Activated T-cell treated with anti-CD3 and anti-CD28 coated beads, Interleukin-2, amount 50 U/mL, for 24 hours (primary cell): ENCODE measurements around the gene PKHD1.

ENCODE experiments used
- DNase-seq: peaks from one replicate; pipeline ENCODE4 v3.0.0-alpha.2; 2020
- H3K27ac Mint-ChIP-seq: 2 replicates; pipeline ENCODE4 v1.8.0; 2020; ENCODE audit warnings: mild to moderate bottlenecking, mixed read lengths
- H3K27me3 Mint-ChIP-seq: 2 replicates; pipeline ENCODE4 v1.8.0; 2020; ENCODE audit warnings: mixed read lengths
- H3K36me3 Mint-ChIP-seq: 2 replicates; pipeline ENCODE4 v1.8.0; 2020; ENCODE audit warnings: low read depth, mixed read lengths
- H3K4me1 Mint-ChIP-seq: 2 replicates; pipeline ENCODE4 v1.8.0; 2020; ENCODE audit warnings: low read depth, mixed read lengths
- H3K4me3 Mint-ChIP-seq: 2 replicates; pipeline ENCODE4 v1.8.0; 2020; ENCODE audit warnings: mild to moderate bottlenecking, moderate library complexity, mixed read lengths
- H3K9me3 Mint-ChIP-seq: 2 replicates; pipeline ENCODE4 v1.8.0; 2020; ENCODE audit warnings: mixed read lengths

Gene PKHD1

GRCh38 chr6:51842061-51842803 lies 245.2 kb downstream of the PKHD1 start:
- no peaks in the 10 kb centered on the region for H3K9me3 Mint-ChIP-seq
- H3K4me3 Mint-ChIP-seq, result no peak overlapping the region
- no peak for DNase-seq
- no peaks in the 10 kb centered on the region for H3K4me1 Mint-ChIP-seq
- no peaks in the 10 kb centered on the region for H3K27me3 Mint-ChIP-seq
- no peak overlapping the region for H3K27ac Mint-ChIP-seq
- no peaks in the 10 kb centered on the region for H3K36me3 Mint-ChIP-seq

GRCh38 chr6:51841626-51842025 lies 245.8 kb downstream of the PKHD1 start:
- H3K36me3 Mint-ChIP-seq, result no peaks in the 10 kb centered on the region

GRCh38 chr6:51839726-51840374 lies 247.6 kb downstream of the PKHD1 start:
- Mint-ChIP-seq H3K27ac (no peak overlapping the region), H3K4me1 (no peaks in the 10 kb centered on the region), H3K9me3 (no peaks in the 10 kb centered on the region)

More at GRCh38 chr6:51841626-51842025, 245.8 kb downstream of the PKHD1 start:
- Mint-ChIP-seq H3K4me3 (no peak overlapping the region), H3K4me1 (no peaks in the 10 kb centered on the region), H3K27ac (no peak overlapping the region), H3K9me3 (no peaks in the 10 kb centered on the region), H3K27me3 (no peaks in the 10 kb centered on the region)
- DNase-seq, result no peak

GRCh38 chr6:51830666-51831065 lies 256.7 kb downstream of the PKHD1 start:
- Mint-ChIP-seq H3K4me3 (no peak overlapping the region), H3K27me3 (no peaks in the 10 kb centered on the region), H3K36me3 (no peaks in the 10 kb centered on the region), H3K4me1 (no peaks in the 10 kb centered on the region), H3K9me3 (no peaks in the 10 kb centered on the region), H3K27ac (no peak overlapping the region)
- no peak for DNase-seq

More at GRCh38 chr6:51839726-51840374, 247.6 kb downstream of the PKHD1 start:
- DNase-seq, result no peak
- Mint-ChIP-seq H3K36me3 (no peaks in the 10 kb centered on the region), H3K27me3 (no peaks in the 10 kb centered on the region), H3K4me3 (no peak overlapping the region)

DNA sequence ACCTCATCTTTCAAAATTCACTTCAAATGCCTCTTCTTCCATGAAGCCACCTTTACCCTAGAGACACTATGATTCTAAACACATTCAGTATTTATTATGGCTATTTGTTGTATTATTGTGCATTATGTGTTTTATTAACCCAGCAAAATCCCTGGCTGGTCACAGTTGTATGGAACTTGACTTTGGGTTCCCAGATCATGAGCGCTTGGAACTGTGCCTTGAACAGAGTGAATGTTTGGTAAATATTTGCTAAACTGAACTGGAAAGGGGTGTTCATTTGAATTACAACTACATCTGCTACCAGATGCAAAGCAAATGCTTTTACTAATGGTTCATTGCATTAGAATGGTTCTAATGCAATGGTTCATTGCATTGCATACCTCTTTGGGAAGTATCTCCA lies 259.8 kb downstream of the PKHD1 start:
- H3K27ac Mint-ChIP-seq, result no peak overlapping the region
- H3K4me3 Mint-ChIP-seq, result no peak overlapping the region
- no peaks in the 10 kb centered on the region for H3K9me3 Mint-ChIP-seq

DNA sequence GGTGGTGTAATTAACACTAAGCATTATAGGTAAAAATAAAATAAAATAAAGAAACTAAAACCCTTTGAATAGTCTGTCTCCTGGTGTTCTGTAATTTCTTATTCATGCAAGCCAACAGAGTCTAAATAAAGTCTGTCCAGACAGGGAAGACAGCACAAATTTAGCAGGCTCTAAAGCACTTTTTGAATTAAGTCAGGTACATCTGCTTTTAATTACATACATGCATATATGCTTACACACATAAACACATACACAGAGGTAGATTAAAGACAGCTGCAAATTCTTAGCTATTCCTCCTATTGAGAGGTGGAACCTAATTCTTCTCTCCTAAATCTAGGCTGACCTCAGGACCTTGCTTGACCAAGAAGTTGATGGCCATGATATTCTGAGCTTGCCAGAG lies 262.5 kb downstream of the PKHD1 start:
- Mint-ChIP-seq H3K4me3 (no peak overlapping the region), H3K27me3 (peaks cover 4% of the 10 kb centered on the region), H3K9me3 (no peaks in the 10 kb centered on the region), H3K36me3 (no peaks in the 10 kb centered on the region), H3K27ac (no peak overlapping the region), H3K4me1 (no peaks in the 10 kb centered on the region)
- DNase-seq, result no peak

More for the DNA sequence above, 259.8 kb downstream of the PKHD1 start:
- H3K36me3 Mint-ChIP-seq, result no peaks in the 10 kb centered on the region
- DNase-seq, result no peak
- H3K27me3 Mint-ChIP-seq, result peaks cover under 1% of the 10 kb centered on the region
- H3K4me1 Mint-ChIP-seq, result no peaks in the 10 kb centered on the region

DNA sequence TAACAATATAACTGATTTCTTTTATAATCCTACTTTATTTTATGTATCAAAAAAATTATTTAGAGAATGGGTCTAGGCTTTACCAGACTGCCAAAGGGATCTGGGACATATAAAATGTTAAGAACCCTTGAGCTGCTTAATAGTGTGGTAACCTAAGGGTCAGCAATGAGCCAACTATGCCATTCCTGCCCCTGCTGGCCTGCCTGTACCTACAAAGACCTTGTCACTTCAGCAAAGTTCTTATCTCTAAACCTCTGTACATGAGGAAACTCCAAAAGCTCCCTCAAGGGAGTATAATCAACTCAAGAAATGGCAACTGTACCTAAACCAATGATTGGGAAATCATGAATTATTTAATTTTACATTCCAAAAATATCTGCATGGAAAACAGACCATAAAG lies 266.9 kb downstream of the PKHD1 start:
- Mint-ChIP-seq H3K36me3 (no peaks in the 10 kb centered on the region), H3K9me3 (no peaks in the 10 kb centered on the region), H3K4me1 (no peaks in the 10 kb centered on the region), H3K4me3 (no peak overlapping the region), H3K27ac (no peak overlapping the region), H3K27me3 (peaks cover 4% of the 10 kb centered on the region)
- DNase-seq, result no peak

- H3K9me3 Mint-ChIP-seq, result no peaks in the 10 kb centered on the region
- H3K27ac Mint-ChIP-seq, result no peak overlapping the region
- H3K4me1 Mint-ChIP-seq, result no peaks in the 10 kb centered on the region
- no peaks in the 10 kb centered on the region for H3K36me3 Mint-ChIP-seq
- DNase-seq, result no peak
- H3K4me3 Mint-ChIP-seq, result no peak overlapping the region
- peaks cover 4% of the 10 kb centered on the region for H3K27me3 Mint-ChIP-seq
These were observed 268.8 kb downstream of the PKHD1 start for GRCh38 chr6:51818520-51819022.

- Mint-ChIP-seq H3K27ac (no peak overlapping the region), H3K4me3 (no peak overlapping the region), H3K27me3 (peaks cover 4% of the 10 kb centered on the region), H3K4me1 (no peaks in the 10 kb centered on the region), H3K36me3 (no peaks in the 10 kb centered on the region), H3K9me3 (no peaks in the 10 kb centered on the region)
- DNase-seq, result no peak
These were observed 269.6 kb downstream of the PKHD1 start for GRCh38 chr6:51817832-51818231.

- no peak for DNase-seq
- no peaks in the 10 kb centered on the region for H3K27me3 Mint-ChIP-seq
- H3K9me3 Mint-ChIP-seq, result no peaks in the 10 kb centered on the region
- no peak overlapping the region for H3K27ac Mint-ChIP-seq
- no peak overlapping the region for H3K4me3 Mint-ChIP-seq
- no peaks in the 10 kb centered on the region for H3K4me1 Mint-ChIP-seq
- H3K36me3 Mint-ChIP-seq, result no peaks in the 10 kb centered on the region
These were observed 273.0 kb downstream of the PKHD1 start for GRCh38 chr6:51814418-51814817.

- Mint-ChIP-seq H3K36me3 (no peaks in the 10 kb centered on the region), H3K4me3 (no peak overlapping the region), H3K4me1 (no peaks in the 10 kb centered on the region), H3K27me3 (no peaks in the 10 kb centered on the region), H3K9me3 (no peaks in the 10 kb centered on the region), H3K27ac (no peak overlapping the region)
- no peak for DNase-seq
These were observed 273.5 kb downstream of the PKHD1 start for GRCh38 chr6:51813904-51814303.

DNA sequence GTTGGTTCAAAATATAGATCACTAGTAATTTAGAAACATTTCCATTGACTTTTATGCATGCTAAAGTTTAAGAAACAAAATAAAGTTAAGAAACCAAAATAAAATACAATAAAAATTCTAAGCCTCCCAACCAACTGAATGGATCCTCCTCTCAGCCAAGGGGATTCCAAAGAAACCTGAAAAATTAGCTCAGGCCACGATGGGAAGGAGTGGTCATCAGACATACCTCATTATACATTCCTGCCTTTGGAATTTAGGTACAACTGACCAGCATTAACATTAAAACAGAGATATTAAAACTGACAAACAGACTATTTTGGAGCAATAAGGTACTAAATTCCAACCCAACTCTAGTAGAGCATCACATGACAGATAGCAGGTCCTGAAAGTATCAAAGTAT lies 275.2 kb downstream of the PKHD1 start:
- Mint-ChIP-seq H3K9me3 (no peaks in the 10 kb centered on the region), H3K36me3 (no peaks in the 10 kb centered on the region), H3K27me3 (no peaks in the 10 kb centered on the region), H3K4me1 (no peaks in the 10 kb centered on the region), H3K27ac (no peak overlapping the region), H3K4me3 (no peak overlapping the region)
- no peak for DNase-seq

- no peak overlapping the region for H3K27ac Mint-ChIP-seq
- H3K9me3 Mint-ChIP-seq, result peaks cover 5% of the 10 kb centered on the region
These were observed 281.9 kb downstream of the PKHD1 start for GRCh38 chr6:51805517-51805916.

DNA sequence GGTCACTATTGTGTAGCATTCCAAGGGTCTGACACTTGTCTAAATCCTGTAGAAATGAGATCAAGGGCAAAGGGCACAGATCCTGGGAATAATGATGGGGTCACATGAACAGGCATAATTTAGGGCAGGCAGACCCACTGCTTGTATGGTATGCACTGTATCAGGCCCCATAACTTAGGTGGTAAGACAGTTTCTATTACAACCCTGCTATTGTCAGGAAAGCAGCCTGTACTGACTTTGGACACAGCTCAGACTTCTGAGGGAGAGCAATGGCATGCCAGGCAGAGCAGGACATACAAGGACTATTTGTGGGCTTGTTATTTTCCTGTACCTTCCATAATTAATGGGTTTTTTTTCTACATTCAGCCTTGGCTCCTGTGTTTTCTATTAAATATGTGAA lies 286.8 kb downstream of the PKHD1 start:
- DNase-seq, result no peak
- Mint-ChIP-seq H3K27ac (no peak overlapping the region), H3K27me3 (peaks cover 2% of the 10 kb centered on the region), H3K36me3 (no peaks in the 10 kb centered on the region), H3K4me3 (no peak overlapping the region), H3K9me3 (peaks cover 29% of the 10 kb centered on the region), H3K4me1 (no peaks in the 10 kb centered on the region)

More at GRCh38 chr6:51805517-51805916, 281.9 kb downstream of the PKHD1 start:
- H3K27me3 Mint-ChIP-seq, result peaks cover 2% of the 10 kb centered on the region
- no peaks in the 10 kb centered on the region for H3K4me1 Mint-ChIP-seq
- no peaks in the 10 kb centered on the region for H3K36me3 Mint-ChIP-seq
- no peak overlapping the region for H3K4me3 Mint-ChIP-seq
- no peak for DNase-seq

- no peaks in the 10 kb centered on the region for H3K36me3 Mint-ChIP-seq
- no peak overlapping the region for H3K27ac Mint-ChIP-seq
- peaks cover 24% of the 10 kb centered on the region for H3K9me3 Mint-ChIP-seq
- no peak overlapping the region for H3K4me3 Mint-ChIP-seq
- H3K4me1 Mint-ChIP-seq, result no peaks in the 10 kb centered on the region
- H3K27me3 Mint-ChIP-seq, result no peaks in the 10 kb centered on the region
- DNase-seq, result no peak
These were observed 294.0 kb downstream of the PKHD1 start for GRCh38 chr6:51793393-51793792.
